K562 (cell line): ENCODE results near the gene RNFT1. TPM values are rescaled to one million over a fixed set of nuclear protein-coding genes. Genes with fewer than 3 reads are reported as not detected.
A peak's percentile ranks its signal among the peaks of the same experiment; 100 is the strongest.
"Not testable (repeated sequence)": the region's sequence is repeated elsewhere in the genome, so short reads cannot be mapped to it uniquely, and the experiment has no call there.

Source experiments
- ATAC-seq: fragments of 200-7000 bp; cut with Tn5 transposase; 3 replicates; pipeline ENCODE4 v1.9.1; 2020; ENCODE audit warnings: moderate library complexity
- BruUV-seq: library from RNA; stranded (reverse); fragments of 400-500 nt; replicated peaks from 2 replicates; lab custom pipeline; 2021; lab: Mats Ljungman, UMichigan
- CTCF ChIA-PET: fragments of 300-600 bp; formaldehyde crosslinking; extraction: SDS; loops from one replicate; lab custom pipeline; 2021; ENCODE audit warnings: low intra/inter-chr PET ratio; lab: Yijun Ruan, JAX
- POLR2A ChIA-PET: fragments of 300-600, 350-650 bp; sonication (Branson Sonifier 250); formaldehyde crosslinking; extraction: SDS; loops from one replicate; lab custom pipeline; 2021; ENCODE audit warnings: antibody characterized with exemption, inconsistent platforms; lab: Yijun Ruan, JAX
- DNase-seq, 4 experiments: peaks; one replicate each; pipeline versions ENCODE4 v3.0.0 to v3.0.0-alpha.2; 2011 to 2018; ENCODE audit warnings: low spot score in 3 of 4, mixed read lengths in 3 of 4; ENCODE audit errors: extremely low read depth in 1 of 4
- FAIRE-seq: peaks from 2 replicates; lab custom pipeline; 2011; peaks lifted over from hg19 to GRCh38; lab: Jason Lieb, UNC
- H2AFZ ChIP-seq: 2 replicates; pipeline ENCODE4 v1.6.0; 2011; ENCODE audit warnings: low read depth, low read length, control low read depth, inconsistent platforms
- H3K27ac ChIP-seq: fragments of 200-600 bp; 3 replicates; pipeline ENCODE4 v1.8.0; 2011; ENCODE audit warnings: low read depth, mild to moderate bottlenecking, control low read depth, inconsistent platforms, low read length, moderate library complexity, mixed read lengths; ENCODE audit errors: extremely low read depth
- H3K27me3 ChIP-seq, 2 experiments: fragments of 300-600 bp in 1 of 2; 2 replicates in 1 of 2; 3 replicates in 1 of 2; pipeline versions ENCODE4 v1.6.0 to v1.8.0; 2011; ENCODE audit warnings: inconsistent platforms in 2 of 2, low read length in 2 of 2, mild to moderate bottlenecking in 1 of 2, mixed read lengths in 1 of 2, moderate library complexity in 1 of 2; ENCODE audit not compliant: control insufficient read depth in 2 of 2, insufficient read depth in 2 of 2
- H3K36me3 ChIP-seq: fragments of 300-600 bp; 3 replicates; pipeline ENCODE4 v1.8.0; 2011; ENCODE audit warnings: mild to moderate bottlenecking, low read length, inconsistent platforms; ENCODE audit not compliant: control insufficient read depth, insufficient read depth
- H3K4me1 ChIP-seq, 2 experiments: fragments of 200-600 bp in 1 of 2; replicated peaks in 1 of 2; 2 replicates in 1 of 2; 3 replicates in 1 of 2; pipeline versions ENCODE4 v1.5.1 to v1.8.0; 2011; ENCODE audit warnings: inconsistent platforms in 2 of 2, low read length in 2 of 2, mild to moderate bottlenecking in 1 of 2, mixed read lengths in 1 of 2, moderate library complexity in 1 of 2; ENCODE audit not compliant: control insufficient read depth in 2 of 2, insufficient read depth in 2 of 2
- H3K4me2 ChIP-seq: 2 replicates; pipeline ENCODE4 v1.6.1; 2011; ENCODE audit warnings: low read length, control low read depth, inconsistent platforms, mixed read lengths; ENCODE audit not compliant: insufficient read depth
- H3K4me3 ChIP-seq: fragments of 200-600 bp; sonication (generic), shearing (Covaris generic); 2 replicates; pipeline ENCODE4 v1.5.1; 2016; ENCODE audit warnings: control low read depth, inconsistent platforms
- H3K79me2 ChIP-seq: fragments of 200-600 bp; 3 replicates; pipeline ENCODE4 v1.8.0; 2011; ENCODE audit warnings: low read length, inconsistent platforms; ENCODE audit not compliant: control insufficient read depth, insufficient read depth
- H3K9ac ChIP-seq, 2 experiments: 2 replicates each; pipeline versions ENCODE4 v1.6.0 to v1.6.1; 2011; ENCODE audit warnings: low read depth in 2 of 2, low read length in 2 of 2, control low read depth in 1 of 2, inconsistent platforms in 1 of 2, mild to moderate bottlenecking in 1 of 2, mixed read lengths in 1 of 2; ENCODE audit not compliant: insufficient read depth in 1 of 2
- H3K9me1 ChIP-seq: one replicate; pipeline ENCODE4 v1.6.0; 2011; ENCODE audit warnings: inconsistent platforms, mild to moderate bottlenecking, low read length, moderate library complexity; ENCODE audit not compliant: control insufficient read depth, insufficient read depth
- H3K9me3 ChIP-seq: replicated peaks from 2 replicates; pipeline ENCODE4 v1.5.1; 2011; ENCODE audit warnings: low read depth, low read length, inconsistent platforms; ENCODE audit not compliant: control insufficient read depth, insufficient read depth
- H4K20me1 ChIP-seq: replicated peaks from 2 replicates; pipeline ENCODE4 v1.6.1; 2011; ENCODE audit warnings: low read length, inconsistent platforms, mixed read lengths; ENCODE audit not compliant: control insufficient read depth, insufficient read depth
- WGBS: fragments of 100-300 bp; shearing (Covaris generic); methylation state at CpG from one replicate; pipeline ENCODE4 v1.1.6; 2016; ENCODE audit warnings: low coverage, mixed read lengths; ENCODE audit not compliant: insufficient coverage; ENCODE audit errors: missing lambda C conversion rate; 5-methylcytosine and 5-hydroxymethylcytosine counted together
- in situ Hi-C: fragments of 300-500 bp; cut with MboI; formaldehyde crosslinking; loops from 4 replicates; pipeline ENCODE4 v1.15.0; 2018; ENCODE audit warnings: inconsistent platforms, mixed read lengths
- intact Hi-C: fragments of 100-400 bp; cut with micrococcal nuclease; formaldehyde crosslinking; loops from 2 replicates; pipeline ENCODE4 v1.14.2; 2022
- polyA plus RNA-seq, 8 experiments: library from polyadenylated mRNA; depleted of rRNA in 4 of 8; stranded (reverse) in 5 of 8; unstranded in 3 of 8; fragments of >200 nt; fragmentation: Nextera tagmentation in 2 of 8; fragmentation: Illumina TruSeq in 1 of 8; extraction: Ambion mirVana in 2 of 8; extraction: Trizol in 1 of 8; gene quantifications; 2 replicates each; pipeline versions ENCODE4 v1.2.1 to v1.2.3, GENCODE V29; 2011 to 2014; ENCODE audit warnings: inconsistent platforms in 1 of 8, missing spikeins in 1 of 8
- total RNA-seq, 7 experiments: library from RNA; depleted of rRNA in 6 of 7; stranded (reverse); fragments of >200 nt in 6 of 7; fragmentation: Illumina TruSeq in 2 of 7; extraction: Trizol in 2 of 7; gene quantifications; 2 replicates each; pipeline versions ENCODE4 v1.2.1 to v1.2.3, GENCODE V29; 2011 to 2021; ENCODE audit warnings: low replicate concordance in 1 of 7
- TF ChIP-seq, protein P1 (sequence below), 3 experiments: fragments of 200-800 bp in 1 of 3; fragments of 250-450 bp in 1 of 3; fragments of 450-650 bp in 1 of 3; sonication (Bioruptor Pico) in 1 of 3; sonication (Bioruptor generic) in 1 of 3; formaldehyde crosslinking in 1 of 3; IDR thresholded peaks; 2 replicates each; pipeline versions ENCODE4 v1.6.1 to v1.8.0; 2016 to 2022; ENCODE audit warnings: mild to moderate bottlenecking in 2 of 3, missing genetic modification characterization in 2 of 3, missing compliant biosample characterization in 1 of 3, moderate library complexity in 1 of 3

RNFT1 gene
- total and polyA plus RNA-seq, 9 of the 15 experiments (the other 6 are each of a cell fraction or from before 2014, with no cell fraction given), result 15.8 to 61.3 (median 23.5) TPM

DNA sequence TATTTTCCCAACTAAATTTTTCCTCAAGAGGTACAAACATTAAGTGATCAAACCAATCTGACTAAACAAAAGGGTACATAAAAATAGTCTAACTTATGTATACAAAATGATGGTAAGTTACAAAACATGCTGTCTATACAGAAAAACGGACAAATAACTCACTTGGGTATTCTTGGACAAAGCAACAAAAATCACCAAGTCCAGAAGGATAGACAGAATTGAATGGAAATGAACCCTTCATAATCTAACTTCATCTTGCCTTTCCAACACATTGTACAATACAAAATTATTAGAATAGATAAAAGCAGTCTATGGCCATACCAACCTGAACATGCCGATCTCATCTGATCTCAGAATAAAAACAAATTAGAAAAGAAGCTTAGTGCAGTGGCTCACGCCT is 37.9 kb upstream of the RNFT1 start:
- intact Hi-C loops, H3K79me2 ChIP-seq, H3K9ac ChIP-seq, H3K4me1 ChIP-seq, in situ Hi-C loops, H3K36me3 ChIP-seq, H3K4me2 ChIP-seq, FAIRE-seq, H3K27me3 ChIP-seq, H3K9me3 ChIP-seq, CTCF ChIA-PET, H3K27ac ChIP-seq, H2AFZ ChIP-seq, H3K9me1 ChIP-seq, POLR2A ChIA-PET, BruUV-seq, DNase-seq, H4K20me1 ChIP-seq, ATAC-seq, H3K4me3 ChIP-seq: not testable (repeated sequence)
- 7% methylated on average over 3 of the region's 3 CpGs for WGBS
- TF ChIP-seq, protein P1, sequence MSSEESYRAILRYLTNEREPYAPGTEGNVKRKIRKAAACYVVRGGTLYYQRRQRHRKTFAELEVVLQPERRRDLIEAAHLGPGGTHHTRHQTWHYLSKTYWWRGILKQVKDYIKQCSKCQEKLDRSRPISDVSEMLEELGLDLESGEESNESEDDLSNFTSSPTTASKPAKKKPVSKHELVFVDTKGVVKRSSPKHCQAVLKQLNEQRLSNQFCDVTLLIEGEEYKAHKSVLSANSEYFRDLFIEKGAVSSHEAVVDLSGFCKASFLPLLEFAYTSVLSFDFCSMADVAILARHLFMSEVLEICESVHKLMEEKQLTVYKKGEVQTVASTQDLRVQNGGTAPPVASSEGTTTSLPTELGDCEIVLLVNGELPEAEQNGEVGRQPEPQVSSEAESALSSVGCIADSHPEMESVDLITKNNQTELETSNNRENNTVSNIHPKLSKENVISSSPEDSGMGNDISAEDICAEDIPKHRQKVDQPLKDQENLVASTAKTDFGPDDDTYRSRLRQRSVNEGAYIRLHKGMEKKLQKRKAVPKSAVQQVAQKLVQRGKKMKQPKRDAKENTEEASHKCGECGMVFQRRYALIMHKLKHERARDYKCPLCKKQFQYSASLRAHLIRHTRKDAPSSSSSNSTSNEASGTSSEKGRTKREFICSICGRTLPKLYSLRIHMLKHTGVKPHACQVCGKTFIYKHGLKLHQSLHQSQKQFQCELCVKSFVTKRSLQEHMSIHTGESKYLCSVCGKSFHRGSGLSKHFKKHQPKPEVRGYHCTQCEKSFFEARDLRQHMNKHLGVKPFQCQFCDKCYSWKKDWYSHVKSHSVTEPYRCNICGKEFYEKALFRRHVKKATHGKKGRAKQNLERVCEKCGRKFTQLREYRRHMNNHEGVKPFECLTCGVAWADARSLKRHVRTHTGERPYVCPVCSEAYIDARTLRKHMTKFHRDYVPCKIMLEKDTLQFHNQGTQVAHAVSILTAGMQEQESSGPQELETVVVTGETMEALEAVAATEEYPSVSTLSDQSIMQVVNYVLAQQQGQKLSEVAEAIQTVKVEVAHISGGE (CRISPR knock-in tag; IDR thresholded peaks at IDR 0.05), result peak in 1 of 3 experiments; percentile 77; a peak in 2 of 6 replicates

DNA sequence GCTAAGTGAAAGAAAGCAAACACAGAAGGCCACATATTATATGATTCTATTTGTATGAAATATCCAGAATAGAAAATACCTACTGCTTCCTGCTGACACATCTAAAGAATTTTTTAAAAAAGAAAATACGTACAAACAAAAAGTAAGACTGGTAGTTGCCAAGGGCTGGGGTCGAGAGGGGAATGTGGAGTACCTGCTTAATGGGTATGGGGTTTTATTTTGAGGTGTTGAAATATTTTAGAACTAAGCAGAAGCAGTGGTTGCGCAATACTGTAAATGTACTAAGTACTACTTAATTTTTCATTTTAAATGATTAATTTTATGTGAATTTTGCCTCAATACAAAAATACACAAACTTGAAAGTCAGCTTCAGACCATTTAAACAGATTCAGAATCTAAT is 32.1 kb upstream of the RNFT1 start:
- H2AFZ ChIP-seq, ATAC-seq, H3K9ac ChIP-seq, FAIRE-seq, BruUV-seq, in situ Hi-C loops, H3K4me2 ChIP-seq, H3K27ac ChIP-seq, H3K4me3 ChIP-seq, POLR2A ChIA-PET, CTCF ChIA-PET, H3K36me3 ChIP-seq, intact Hi-C loops, DNase-seq, H3K9me3 ChIP-seq, H4K20me1 ChIP-seq, H3K79me2 ChIP-seq, H3K4me1 ChIP-seq, H3K27me3 ChIP-seq, H3K9me1 ChIP-seq: not testable (repeated sequence)
- WGBS, result 46% methylated on average over 2 of the region's 3 CpGs
